GM12878 (cell line): ENCODE results near the gene SYCE3. TPM values are rescaled to one million over a fixed set of nuclear protein-coding genes. Genes with fewer than 3 reads are reported as not detected.

Experiments used
- ATAC-seq: fragments of 200-7000 bp; cut with Tn5 transposase; 3 replicates; pipeline ENCODE4 v1.9.1; 2020; ENCODE audit warnings: mild to moderate bottlenecking, moderate library complexity
- BruUV-seq: library from RNA; stranded (reverse); fragments of 400-500 nt; replicated peaks from 2 replicates; lab custom pipeline; 2021; lab: Mats Ljungman, UMichigan
- CTCF ChIA-PET: fragments of 300-600 bp; sonication (Branson Sonifier 250); formaldehyde crosslinking; extraction: SDS; loops from one replicate; lab custom pipeline; 2021; ENCODE audit warnings: inconsistent platforms; lab: Yijun Ruan, JAX
- POLR2A ChIA-PET: fragments of 350-600 bp; formaldehyde crosslinking; extraction: SDS; loops from one replicate; lab custom pipeline; 2021; ENCODE audit warnings: inconsistent platforms; lab: Charles Lee
- RAD21 ChIA-PET: fragments of 300-600 bp; sonication (Branson Sonifier 250); formaldehyde crosslinking; loops from one replicate; lab custom pipeline; 2023; ENCODE audit warnings: antibody characterized with exemption; ENCODE audit not compliant: unreplicated experiment; lab: Charles Lee
- SMC1A ChIA-PET: fragments of 300-600 bp; sonication (Branson Sonifier 250); formaldehyde crosslinking; loops from one replicate; lab custom pipeline; 2023; ENCODE audit not compliant: unreplicated experiment, uncharacterized antibody; lab: Charles Lee
- DNase-seq: peaks from one replicate; pipeline ENCODE4 v3.0.0-alpha.2; 2011; ENCODE audit warnings: low read depth, low spot score
- FAIRE-seq: peaks from 3 replicates; lab custom pipeline; 2011; peaks lifted over from hg19 to GRCh38; lab: Jason Lieb, UNC
- H2AFZ ChIP-seq: 2 replicates; pipeline ENCODE4 v1.6.0; 2011; ENCODE audit warnings: low read depth, low read length, control low read depth; ENCODE audit not compliant: control insufficient read depth
- H3K27ac ChIP-seq: 2 replicates; pipeline ENCODE4 v1.5.1; 2011; ENCODE audit warnings: control low read depth; ENCODE audit not compliant: control insufficient read depth, insufficient read depth
- H3K27me3 ChIP-seq, 2 experiments: replicated peaks in 1 of 2; 2 replicates each; pipeline versions ENCODE4 v1.6.0 to v1.6.1; 2011; ENCODE audit warnings: low read length in 1 of 2; ENCODE audit not compliant: control insufficient read depth in 2 of 2, insufficient read depth in 2 of 2
- H3K36me3 ChIP-seq, 2 experiments: 2 replicates each; pipeline ENCODE4 v1.5.1; 2011; ENCODE audit warnings: low read length in 1 of 2; ENCODE audit not compliant: control insufficient read depth in 2 of 2, insufficient read depth in 2 of 2
- H3K4me1 ChIP-seq: 2 replicates; pipeline ENCODE4 v1.6.1; 2011; ENCODE audit warnings: mild to moderate bottlenecking, low read length, moderate library complexity, mixed read lengths; ENCODE audit not compliant: control insufficient read depth, insufficient read depth
- H3K4me2 ChIP-seq: 2 replicates; pipeline ENCODE4 v1.6.0; 2011; ENCODE audit warnings: control low read depth; ENCODE audit not compliant: control insufficient read depth, insufficient read depth
- H3K4me3 ChIP-seq: fragments of 200-600 bp; sonication (generic); 2 replicates; pipeline ENCODE4 v1.5.1; 2016
- H3K79me2 ChIP-seq: 2 replicates; pipeline ENCODE4 v1.6.0; 2011; ENCODE audit warnings: low read length; ENCODE audit not compliant: control insufficient read depth, insufficient read depth
- H3K9ac ChIP-seq: 2 replicates; pipeline ENCODE4 v1.8.0; 2011; ENCODE audit warnings: low read length, control low read depth, mixed read lengths; ENCODE audit not compliant: control insufficient read depth, insufficient read depth
- H3K9me3 ChIP-seq: replicated peaks from 3 replicates; pipeline ENCODE4 v1.5.1; 2011; ENCODE audit warnings: mild to moderate bottlenecking, low read length; ENCODE audit not compliant: control insufficient read depth, insufficient read depth
- H4K20me1 ChIP-seq: 2 replicates; pipeline ENCODE4 v1.6.0; 2011; ENCODE audit not compliant: control insufficient read depth, insufficient read depth
- ASH2L ChIP-seq: fragments of 300-600, 200-600 bp; sonication (generic); IDR thresholded peaks from 2 replicates; pipeline ENCODE4 v1.6.1; 2017; ENCODE audit warnings: low read depth, mild to moderate bottlenecking, borderline replicate concordance
- BACH1 ChIP-seq: fragments of 450-650 bp; IDR thresholded peaks from 2 replicates; pipeline ENCODE4 v1.6.1; 2017; ENCODE audit warnings: mild to moderate bottlenecking, borderline replicate concordance
- CTCF ChIP-seq, 3 experiments: IDR thresholded peaks in 2 of 3; conservative IDR thresholded peaks in 1 of 3; 2 replicates each; pipeline ENCODE4 v1.5.1; 2011; ENCODE audit warnings: low read depth in 3 of 3, low read length in 3 of 3, mild to moderate bottlenecking in 3 of 3, control low read depth in 2 of 3, moderate library complexity in 2 of 3, inconsistent platforms in 1 of 3, mixed read lengths in 1 of 3; ENCODE audit not compliant: control insufficient read depth in 2 of 3, insufficient read depth in 1 of 3; ENCODE audit errors: extremely low read depth in 1 of 3
- EP300 ChIP-seq, 2 experiments: fragments of 150-350 bp in 1 of 2; IDR thresholded peaks; 2 replicates each; pipeline ENCODE4 v1.6.1; 2011 to 2012; ENCODE audit warnings: low read depth in 2 of 2, low read length in 2 of 2, borderline replicate concordance in 1 of 2, improper control_type of control experiment in 1 of 2, inconsistent platforms in 1 of 2; ENCODE audit not compliant: control insufficient read depth in 1 of 2
- NR2C2 ChIP-seq: IDR thresholded peaks from 2 replicates; pipeline ENCODE4 v1.6.1; 2011; ENCODE audit warnings: borderline replicate concordance, low read depth; ENCODE audit not compliant: control insufficient read depth, insufficient read length
- POLR2A ChIP-seq: IDR thresholded peaks from 2 replicates; pipeline ENCODE4 v1.6.1; 2011; ENCODE audit warnings: low read depth, mild to moderate bottlenecking, low read length
- POLR2AphosphoS2 ChIP-seq: IDR thresholded peaks from 2 replicates; pipeline ENCODE4 v1.6.1; 2011; ENCODE audit warnings: low read depth, mild to moderate bottlenecking, low read length, improper control_type of control experiment, moderate library complexity
- SREBF2 ChIP-seq: IDR thresholded peaks from 2 replicates; pipeline ENCODE4 v1.6.1; 2012; ENCODE audit warnings: mild to moderate bottlenecking, low read length
- SRF ChIP-seq, 2 experiments: IDR thresholded peaks; 2 replicates each; pipeline ENCODE4 v1.6.1; 2011; ENCODE audit warnings: low read depth in 2 of 2, low read length in 2 of 2, mild to moderate bottlenecking in 1 of 2, moderate library complexity in 1 of 2
- STAT1 ChIP-seq: fragments of 450-650 bp; conservative IDR thresholded peaks from 2 replicates; pipeline ENCODE4 v1.6.1; 2014; ENCODE audit warnings: antibody characterized with exemption, mild to moderate bottlenecking
- ZNF217 ChIP-seq: fragments of 450-650 bp; IDR thresholded peaks from 2 replicates; pipeline ENCODE4 v1.6.1; 2017; ENCODE audit warnings: antibody characterized with exemption, mild to moderate bottlenecking
- ZZZ3 ChIP-seq: IDR thresholded peaks from 2 replicates; pipeline ENCODE4 v1.6.1; 2011; ENCODE audit warnings: low read depth; ENCODE audit not compliant: control insufficient read depth, insufficient read length
- WGBS: methylation state at CpG from one replicate; pipeline ENCODE4 v1.1.6; 2016; ENCODE audit warnings: low lambda C conversion rate; ENCODE audit not compliant: insufficient replicate concordance, insufficient coverage; ENCODE audit errors: missing lambda C conversion rate; 5-methylcytosine and 5-hydroxymethylcytosine counted together
- in situ Hi-C: fragments of 300-500 bp; cut with MboI; formaldehyde crosslinking; loops from 9 replicates; pipeline ENCODE4 v1.14.3; 2018; ENCODE audit warnings: mixed read lengths
- intact Hi-C: fragments of 100-400 bp; cut with micrococcal nuclease; formaldehyde crosslinking; loops from one replicate; pipeline ENCODE4 v1.14.2; 2022; ENCODE audit not compliant: unreplicated experiment
- polyA plus RNA-seq, 11 experiments: library from polyadenylated mRNA; depleted of rRNA in 4 of 11; unstranded in 6 of 11; stranded (reverse) in 5 of 11; fragments of >200 nt; fragmentation: Nextera tagmentation in 4 of 11; fragmentation: Illumina TruSeq in 1 of 11; extraction: Ambion mirVana in 4 of 11; extraction: Trizol in 1 of 11; gene quantifications; 1 replicate in 1 of 11; 2 replicates in 10 of 11; pipeline versions ENCODE4 v1.2.1 to v1.2.3, GENCODE V29; 2011 to 2016; ENCODE audit warnings: inconsistent platforms in 2 of 11, missing spikeins in 2 of 11, low read depth in 1 of 11
- total RNA-seq, 4 experiments: library from RNA; depleted of rRNA in 3 of 4; stranded (reverse); fragments of >200 nt in 3 of 4; fragmentation: Illumina TruSeq in 1 of 4; extraction: Trizol in 1 of 4; gene quantifications; 2 replicates each; pipeline versions ENCODE4 v1.2.1 to v1.2.3, GENCODE V29; 2013 to 2021
- TF ChIP-seq, protein P1 (sequence below): IDR thresholded peaks from 2 replicates; pipeline ENCODE4 v1.6.1; 2012; ENCODE audit warnings: low read depth, low read length, improper control_type of control experiment
- TF ChIP-seq, protein P2 (sequence below): fragments of 450-650 bp; IDR thresholded peaks from 2 replicates; pipeline ENCODE4 v1.6.1; 2016; ENCODE audit warnings: mild to moderate bottlenecking, moderate library complexity, borderline replicate concordance

Gene SYCE3
- total and polyA plus RNA-seq, 10 of the 15 experiments (the other 5 are each of a cell fraction or from before 2014, with no cell fraction given), result 0.38 to 0.91 (median 0.76) TPM; not detected in 4

DNA sequence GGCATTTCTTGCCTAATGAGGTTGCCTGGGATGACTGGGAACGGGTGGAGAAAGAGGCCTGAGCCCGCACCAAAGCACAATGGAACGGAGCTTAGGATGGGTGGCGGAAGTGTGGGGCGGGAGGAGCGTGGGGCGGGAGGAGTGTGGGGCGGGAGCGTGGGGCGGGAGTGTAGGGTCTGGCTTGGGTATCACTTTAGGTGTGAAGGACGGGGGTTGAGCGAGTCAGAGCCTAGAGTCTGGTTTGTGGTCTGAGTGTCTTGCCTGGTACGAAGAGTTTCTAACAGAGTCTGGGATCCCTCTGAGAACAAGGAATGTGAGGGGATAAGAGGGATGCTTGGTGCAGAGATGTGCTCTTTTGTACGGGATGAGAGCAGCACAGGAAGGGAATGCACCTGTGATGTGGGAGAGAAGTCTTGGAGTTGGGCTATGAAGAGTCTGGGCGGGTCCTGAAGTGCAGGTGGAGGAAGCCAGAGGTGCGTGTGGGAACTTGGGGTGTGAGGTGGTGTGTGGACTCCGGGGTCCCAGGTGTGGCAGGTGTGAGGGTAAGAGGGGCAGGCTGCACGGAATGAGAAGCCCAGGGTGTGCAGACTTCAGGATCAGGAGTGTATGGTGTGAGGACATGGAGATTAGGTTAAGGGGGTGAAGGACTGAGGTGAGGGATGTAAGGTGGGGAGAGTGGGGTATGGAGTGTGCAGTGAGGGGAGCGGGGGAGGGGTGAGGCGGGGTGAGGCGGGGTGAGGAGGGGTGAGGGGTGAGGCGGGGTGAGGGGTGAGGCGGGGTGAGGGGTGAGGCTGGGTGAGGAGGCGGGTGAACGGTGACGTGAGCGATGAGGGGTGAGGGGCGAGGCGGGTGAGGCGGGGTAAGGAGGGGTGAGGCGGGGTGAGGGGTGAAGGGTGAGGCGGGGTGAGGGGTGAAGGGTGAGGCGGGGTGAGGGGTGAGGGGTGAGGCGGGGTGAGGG lies 1.0 kb downstream of the SYCE3 start (continued):
- TF ChIP-seq, protein P1, sequence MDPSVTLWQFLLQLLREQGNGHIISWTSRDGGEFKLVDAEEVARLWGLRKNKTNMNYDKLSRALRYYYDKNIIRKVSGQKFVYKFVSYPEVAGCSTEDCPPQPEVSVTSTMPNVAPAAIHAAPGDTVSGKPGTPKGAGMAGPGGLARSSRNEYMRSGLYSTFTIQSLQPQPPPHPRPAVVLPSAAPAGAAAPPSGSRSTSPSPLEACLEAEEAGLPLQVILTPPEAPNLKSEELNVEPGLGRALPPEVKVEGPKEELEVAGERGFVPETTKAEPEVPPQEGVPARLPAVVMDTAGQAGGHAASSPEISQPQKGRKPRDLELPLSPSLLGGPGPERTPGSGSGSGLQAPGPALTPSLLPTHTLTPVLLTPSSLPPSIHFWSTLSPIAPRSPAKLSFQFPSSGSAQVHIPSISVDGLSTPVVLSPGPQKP, result no peak
- TF ChIP-seq POLR2A, result no peak
- TF ChIP-seq CTCF (IDR thresholded peaks at IDR 0.05 in 2 of 3, conservative IDR thresholded peaks at IDR 0.05 in 1 of 3; ENCODE audit: control insufficient read depth in 2 of 3, extremely low read depth in 1 of 3, insufficient read depth in 1 of 3, low read depth in 3 of 3, low read length in 3 of 3), result no peak
- no peak for TF ChIP-seq EP300 (IDR thresholded peaks at IDR 0.05; ENCODE audit: borderline replicate concordance in 1 of 2, control insufficient read depth in 1 of 2, low read depth in 2 of 2, low read length in 2 of 2)
- no peak for TF ChIP-seq SREBF2

DNA sequence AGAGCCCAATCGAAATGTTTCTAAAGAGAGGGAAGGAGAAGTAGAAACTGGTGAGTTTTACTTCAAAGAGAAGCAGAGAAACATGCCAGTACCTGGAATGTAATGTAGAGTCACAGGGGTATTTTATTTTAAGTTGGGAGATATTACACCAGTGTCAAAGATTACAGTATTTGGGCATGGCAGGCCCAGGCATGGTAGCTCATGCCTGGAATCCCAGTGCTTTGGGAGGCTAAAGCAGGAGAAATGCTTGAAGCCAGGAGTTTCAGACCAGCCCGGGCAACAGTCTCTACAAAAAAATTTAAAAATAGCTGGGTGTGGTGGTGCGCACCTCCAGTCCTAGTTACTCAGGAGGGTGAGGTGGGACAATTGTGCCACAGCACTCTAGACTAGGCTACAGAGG lies 2.7 kb downstream of the SYCE3 start:
- no peak for ATAC-seq
- TF ChIP-seq BACH1 (no peak), POLR2AphosphoS2 (no peak), STAT1 (no peak), ZZZ3 (no peak), ASH2L (no peak), SRF (IDR thresholded peaks at IDR 0.05; ENCODE audit: low read depth in 2 of 2, low read length in 2 of 2) (no peak), ZNF217 (no peak), NR2C2 (no peak)
- TF ChIP-seq, protein P2, sequence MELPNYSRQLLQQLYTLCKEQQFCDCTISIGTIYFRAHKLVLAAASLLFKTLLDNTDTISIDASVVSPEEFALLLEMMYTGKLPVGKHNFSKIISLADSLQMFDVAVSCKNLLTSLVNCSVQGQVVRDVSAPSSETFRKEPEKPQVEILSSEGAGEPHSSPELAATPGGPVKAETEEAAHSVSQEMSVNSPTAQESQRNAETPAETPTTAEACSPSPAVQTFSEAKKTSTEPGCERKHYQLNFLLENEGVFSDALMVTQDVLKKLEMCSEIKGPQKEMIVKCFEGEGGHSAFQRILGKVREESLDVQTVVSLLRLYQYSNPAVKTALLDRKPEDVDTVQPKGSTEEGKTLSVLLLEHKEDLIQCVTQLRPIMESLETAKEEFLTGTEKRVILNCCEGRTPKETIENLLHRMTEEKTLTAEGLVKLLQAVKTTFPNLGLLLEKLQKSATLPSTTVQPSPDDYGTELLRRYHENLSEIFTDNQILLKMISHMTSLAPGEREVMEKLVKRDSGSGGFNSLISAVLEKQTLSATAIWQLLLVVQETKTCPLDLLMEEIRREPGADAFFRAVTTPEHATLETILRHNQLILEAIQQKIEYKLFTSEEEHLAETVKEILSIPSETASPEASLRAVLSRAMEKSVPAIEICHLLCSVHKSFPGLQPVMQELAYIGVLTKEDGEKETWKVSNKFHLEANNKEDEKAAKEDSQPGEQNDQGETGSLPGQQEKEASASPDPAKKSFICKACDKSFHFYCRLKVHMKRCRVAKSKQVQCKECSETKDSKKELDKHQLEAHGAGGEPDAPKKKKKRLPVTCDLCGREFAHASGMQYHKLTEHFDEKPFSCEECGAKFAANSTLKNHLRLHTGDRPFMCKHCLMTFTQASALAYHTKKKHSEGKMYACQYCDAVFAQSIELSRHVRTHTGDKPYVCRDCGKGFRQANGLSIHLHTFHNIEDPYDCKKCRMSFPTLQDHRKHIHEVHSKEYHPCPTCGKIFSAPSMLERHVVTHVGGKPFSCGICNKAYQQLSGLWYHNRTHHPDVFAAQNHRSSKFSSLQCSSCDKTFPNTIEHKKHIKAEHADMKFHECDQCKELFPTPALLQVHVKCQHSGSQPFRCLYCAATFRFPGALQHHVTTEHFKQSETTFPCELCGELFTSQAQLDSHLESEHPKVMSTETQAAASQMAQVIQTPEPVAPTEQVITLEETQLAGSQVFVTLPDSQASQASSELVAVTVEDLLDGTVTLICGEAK, result no peak

More for the DNA sequence above, 2.7 kb downstream of the SYCE3 start:
- H3K9ac ChIP-seq, result no peak overlapping the region
- ChIA-PET SMC1A (interaction anchor here (0.6 to 1.0 kb wide), 3 partner anchors 9 to 29 kb away, joined by 3 to 4 read pairs (median 3); no protein-coding TSS in a partner anchor), POLR2A (no interaction called here), CTCF (interaction anchor here (0.9 kb wide), 1 partner anchor 62 kb away, joined by 4 read pairs; no protein-coding TSS in a partner anchor), RAD21 (no interaction called here)
- H3K79me2 ChIP-seq, result no peaks in the 10 kb centered on the region
- H3K36me3 ChIP-seq, result no peaks in the 10 kb centered on the region
- FAIRE-seq (no peak), DNase-seq (no peak)
- H3K27me3 ChIP-seq, result peaks cover 0 to 1% of the 10 kb centered on the region in 2 experiments; a peak in 1 of 4 replicates
- 65% methylated on average over 3 of the region's 3 CpGs for WGBS
- no TSS peak for BruUV-seq
- H3K4me2 ChIP-seq, result no peak overlapping the region
- H3K9me3 ChIP-seq, result no peaks in the 10 kb centered on the region
- H3K4me1 ChIP-seq, result no peaks in the 10 kb centered on the region
- intact Hi-C loops, result loop anchor here (5.0 kb wide), 1 partner anchor 33 kb away; the partner anchor contains the start of gene SCO2
- in situ Hi-C loops, result no loop called here
- H3K27ac ChIP-seq, result no peak overlapping the region
- no peaks in the 10 kb centered on the region for H4K20me1 ChIP-seq
- no peak overlapping the region for H2AFZ ChIP-seq
- H3K4me3 ChIP-seq, result no peak overlapping the region
